NCI-H146 (cell line): ENCODE data around the gene PRDX2.

Experiments used
- DNase-seq: peaks from one replicate; lab custom pipeline; 2025; lab: John Stamatoyannopoulos, UW

PRDX2 gene

DNA sequence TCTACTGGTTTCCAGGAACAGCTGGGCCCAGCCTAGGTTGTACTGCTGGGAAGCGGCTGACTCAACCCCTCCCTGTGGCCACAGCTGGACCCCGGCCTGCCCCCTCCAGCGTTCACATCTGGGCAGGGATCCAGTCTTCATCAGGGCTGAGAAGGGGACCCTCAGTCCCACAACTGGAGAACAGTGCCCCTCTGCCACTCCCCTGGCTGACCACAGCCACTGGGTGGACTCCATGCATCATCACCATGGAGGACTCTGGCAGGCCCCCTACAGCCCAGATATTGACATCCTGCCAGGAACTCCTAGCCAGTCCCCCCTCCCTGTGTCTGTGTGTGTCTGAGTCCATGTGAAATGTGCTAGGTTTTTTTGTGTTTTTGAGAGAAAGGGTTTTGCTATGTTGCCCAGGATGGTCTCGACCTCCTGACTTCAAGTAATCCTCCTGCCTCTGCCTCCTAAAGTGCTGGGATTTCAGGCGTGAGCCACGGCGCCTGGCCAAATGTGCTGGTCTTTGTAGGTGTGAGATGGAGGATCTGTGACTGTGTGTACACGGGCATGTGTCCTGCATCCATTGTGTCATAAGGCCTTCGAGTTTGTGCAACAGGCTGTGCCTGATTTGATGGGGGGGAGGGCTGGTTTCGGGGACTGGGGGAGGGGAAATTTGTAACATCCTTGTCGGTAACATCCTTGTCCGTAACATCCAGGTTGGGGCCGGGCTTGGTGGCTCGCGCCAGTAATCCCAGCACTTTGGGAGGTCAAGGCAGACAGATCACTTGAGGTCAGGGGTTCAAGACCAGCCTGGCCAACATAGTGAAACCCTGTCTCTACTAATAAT lies 22.2 kb downstream of the PRDX2 start:
- peak; percentile 55 for DNase-seq

DNA sequence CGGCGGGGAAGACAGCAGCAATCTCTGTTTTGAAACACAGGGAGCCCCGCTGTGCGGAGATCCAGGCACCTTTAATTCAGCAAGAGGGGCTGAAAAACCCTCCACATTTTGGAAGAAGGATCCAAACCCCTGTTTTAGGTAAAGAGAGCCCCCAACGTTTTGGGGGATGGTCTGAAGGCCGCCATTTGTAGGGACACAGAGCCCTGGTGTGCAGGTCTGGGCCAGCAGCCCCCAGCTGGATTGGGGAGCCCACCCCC lies 22.8 kb downstream of the PRDX2 start:
- no peak for DNase-seq

DNA sequence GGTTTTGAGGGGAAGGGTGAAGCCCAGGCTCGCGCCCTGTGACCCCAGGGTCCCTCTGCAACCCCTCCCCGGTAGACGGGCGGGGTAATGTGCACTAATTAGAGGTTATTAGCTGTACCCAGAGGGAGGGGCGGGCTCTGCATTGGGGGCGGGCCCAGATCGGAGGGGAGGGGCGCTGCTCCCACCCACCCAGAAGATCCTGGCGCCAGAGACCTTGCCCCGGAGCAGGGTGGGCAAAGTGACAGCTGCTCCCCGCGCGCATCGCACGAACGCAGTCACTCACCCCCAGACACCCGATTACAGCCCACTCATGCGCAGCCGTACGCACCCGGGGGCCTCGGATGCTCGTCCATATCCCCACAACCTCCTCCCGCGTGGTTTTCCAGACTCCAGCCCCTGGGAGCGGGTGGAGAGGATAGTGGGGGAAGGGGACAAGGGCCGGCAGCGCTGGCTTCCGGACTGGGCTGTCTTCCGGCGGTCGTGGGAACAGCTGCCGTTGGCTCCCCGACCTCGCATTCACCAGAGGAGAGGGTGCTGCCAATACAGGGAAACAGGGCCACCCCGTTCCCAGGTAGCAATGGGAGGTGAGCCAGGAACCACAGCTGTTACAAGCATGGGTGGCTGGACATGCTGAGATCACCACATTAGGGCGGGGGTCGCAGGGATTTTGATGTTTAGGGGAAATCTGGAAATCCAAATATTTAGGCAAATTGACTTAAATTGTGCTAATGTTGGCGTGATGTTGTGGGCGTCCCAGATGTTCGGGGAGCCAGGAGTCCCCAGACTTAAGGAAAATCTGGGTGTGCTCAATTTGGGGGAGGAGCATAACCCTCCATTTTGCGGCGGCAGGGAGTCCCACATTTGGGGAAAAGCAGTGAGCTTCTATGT lies 23.3 kb downstream of the PRDX2 start:
- DNase-seq = peak; percentile 92

DNA sequence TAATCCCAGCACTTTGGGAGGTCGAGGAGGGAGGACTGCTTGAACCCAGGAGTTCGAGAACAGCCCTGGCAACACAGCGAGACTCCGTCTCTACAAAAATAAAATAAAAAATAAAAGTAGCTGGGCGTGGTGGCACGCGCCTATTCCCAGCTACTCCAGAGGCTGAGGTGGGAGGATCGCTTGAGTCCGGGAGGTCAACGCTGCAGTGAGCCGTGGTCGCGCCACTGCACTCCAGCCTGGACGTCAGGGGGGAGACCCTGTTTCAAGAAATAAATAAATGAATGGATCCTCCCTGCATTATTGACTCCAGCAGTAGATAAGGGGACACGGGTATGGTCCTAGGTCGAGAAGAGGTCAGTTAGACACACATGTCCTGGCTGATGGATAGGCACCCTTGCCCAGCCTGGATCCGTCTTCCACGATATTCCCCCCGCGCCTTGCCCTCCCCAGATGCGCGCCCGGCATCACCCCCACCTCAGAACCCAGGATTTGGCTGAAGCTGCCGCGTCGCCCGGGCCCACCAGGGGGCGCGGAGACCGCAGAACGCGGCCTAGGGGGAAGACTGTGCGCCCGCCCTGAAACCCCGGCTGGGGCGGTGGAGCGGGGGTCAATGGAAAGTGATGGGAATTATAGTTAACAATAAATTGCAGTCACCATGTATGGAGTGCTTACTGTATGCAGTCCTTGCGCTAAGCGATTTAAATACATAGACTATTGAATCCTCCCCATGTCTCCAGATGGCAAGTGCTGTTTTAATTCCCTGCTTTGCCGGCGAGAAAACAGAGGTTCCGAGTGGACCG lies 24.2 kb downstream of the PRDX2 start:
- peak; percentile 88 for DNase-seq

DNA sequence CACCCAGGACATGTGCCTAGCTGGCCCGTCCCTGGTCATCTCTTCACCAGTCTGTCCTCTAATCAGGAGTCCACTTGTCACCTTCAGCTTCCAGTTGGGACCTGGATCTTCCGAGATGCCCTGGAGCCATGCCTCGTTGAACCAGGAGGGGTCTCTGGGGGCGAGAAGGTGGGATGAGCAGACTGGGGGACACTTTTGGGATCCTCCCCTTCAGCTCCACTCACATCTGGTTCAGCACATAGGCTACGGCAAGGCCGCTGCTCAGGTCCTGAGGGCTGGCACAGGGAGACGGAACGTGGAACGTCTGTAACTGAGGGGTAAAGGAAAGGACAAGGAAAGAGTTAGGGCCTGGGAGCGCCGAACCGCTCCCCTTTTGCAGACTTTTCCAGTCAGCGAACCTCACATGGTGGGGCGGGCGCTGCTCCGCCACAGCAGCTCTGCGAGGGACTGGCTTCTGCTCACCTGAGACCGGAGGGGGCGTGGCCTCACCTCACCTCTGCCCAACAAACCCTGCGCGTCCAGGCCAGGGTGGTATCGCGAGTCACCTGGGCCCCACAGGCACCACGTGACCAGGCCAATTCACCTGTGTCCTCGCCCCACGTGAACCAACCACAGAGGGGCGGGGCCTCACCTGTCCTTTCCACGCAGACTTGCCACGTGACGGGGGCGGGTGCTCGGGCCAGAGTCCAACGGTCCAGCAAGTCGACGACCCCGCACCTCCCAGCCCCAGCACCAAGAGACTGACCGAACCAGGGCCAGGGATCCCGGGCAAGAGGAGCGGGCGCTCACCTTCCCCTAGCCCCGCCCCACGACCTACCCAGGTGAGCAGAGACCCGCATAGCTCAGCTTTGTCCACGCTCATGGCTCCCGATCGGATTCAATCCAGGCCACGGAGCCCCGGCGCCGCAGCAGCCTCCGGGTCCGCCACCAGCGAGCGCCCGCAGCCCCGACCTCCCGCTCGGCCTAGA lies 26.7 kb downstream of the PRDX2 start, which contains the start of gene HOOK2:
TSS of gene HOOK2 (minus strand) at position 965 of the 968 bp plus-strand sequence. CDS start at position 862, 103 bp downstream.
- peak; percentile 99 for DNase-seq

DNA sequence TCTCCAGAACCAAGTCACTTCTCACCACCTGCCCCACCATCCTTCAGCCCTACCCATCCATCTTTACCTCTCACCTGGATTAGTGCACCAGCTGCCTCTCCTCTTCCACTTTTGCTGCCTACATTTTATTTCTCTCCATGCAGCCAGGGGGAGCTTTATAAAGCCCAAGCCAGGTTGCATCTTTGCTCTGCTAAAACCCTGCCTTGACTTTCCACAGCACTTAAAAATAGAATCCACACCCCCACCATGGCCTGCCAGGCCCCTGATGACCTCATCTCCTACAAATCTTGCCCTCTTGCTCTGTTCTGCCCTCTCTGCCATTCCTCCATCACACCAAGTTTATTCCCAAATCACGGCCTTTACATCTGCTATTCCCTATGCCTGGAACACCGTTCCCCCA lies 28.0 kb downstream of the PRDX2 start:
- DNase-seq = no peak

DNA sequence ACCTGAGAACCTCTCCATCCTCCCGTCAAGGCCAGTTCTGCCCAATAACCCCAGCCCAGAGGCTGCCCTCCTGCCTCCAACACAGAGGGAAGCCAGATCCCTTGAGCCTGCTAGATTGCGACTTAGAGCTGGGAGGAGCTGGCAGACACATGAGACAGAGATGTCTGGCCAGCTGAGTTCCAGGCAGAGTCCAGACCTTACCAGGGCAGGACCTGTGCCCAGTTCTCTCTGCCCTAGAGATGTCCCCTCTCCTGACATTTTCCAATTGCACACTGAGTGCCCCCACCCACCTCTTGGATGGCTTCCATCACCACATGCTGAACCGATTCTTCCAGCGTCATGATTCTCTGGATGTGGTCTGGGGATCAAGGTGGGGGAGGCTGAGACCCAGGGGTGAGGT lies 29.3 kb downstream of the PRDX2 start:
- no peak for DNase-seq

DNA sequence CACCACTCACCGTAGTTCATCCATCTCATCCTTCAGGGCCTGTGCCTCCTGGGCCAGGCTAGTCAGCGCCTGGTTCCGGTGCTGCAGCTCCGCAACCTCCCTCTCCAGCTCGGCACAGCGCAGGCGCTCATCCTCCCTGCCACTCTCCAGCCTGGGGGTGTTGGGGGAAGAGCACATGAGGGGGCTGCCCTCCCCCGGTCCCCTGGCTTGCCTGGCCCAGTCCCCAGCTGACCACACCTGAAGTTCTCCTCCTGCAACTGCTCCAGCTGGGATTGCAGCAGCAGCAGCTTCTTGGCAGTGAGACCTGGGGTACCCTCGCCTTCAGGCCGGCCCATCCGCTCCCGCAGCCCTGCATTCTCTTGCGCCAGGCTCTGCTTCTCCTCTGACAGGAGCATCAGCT lies 30.7 kb downstream of the PRDX2 start:
- DNase-seq = no peak

DNA sequence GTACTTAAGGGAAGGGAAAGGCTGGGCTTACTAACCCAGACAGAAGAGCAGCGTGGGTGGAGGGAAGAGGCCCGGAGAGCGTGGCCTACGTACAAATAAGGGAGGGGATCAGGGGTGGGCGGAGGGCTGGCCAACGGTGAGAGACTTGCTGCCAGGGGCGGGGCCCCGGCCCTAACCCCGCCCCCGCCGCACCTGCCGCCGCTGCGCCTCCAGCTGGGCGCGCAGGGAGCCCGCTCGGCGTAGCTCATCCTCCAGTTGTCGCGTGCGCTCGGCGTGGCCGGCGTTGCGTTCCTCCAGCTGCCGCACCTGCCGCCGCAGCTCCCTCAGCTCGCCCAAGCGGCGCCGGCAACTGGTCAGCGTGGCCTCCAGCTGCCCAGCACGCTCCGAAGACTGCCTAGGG lies 31.9 kb downstream of the PRDX2 start:
- DNase-seq = no peak

DNA sequence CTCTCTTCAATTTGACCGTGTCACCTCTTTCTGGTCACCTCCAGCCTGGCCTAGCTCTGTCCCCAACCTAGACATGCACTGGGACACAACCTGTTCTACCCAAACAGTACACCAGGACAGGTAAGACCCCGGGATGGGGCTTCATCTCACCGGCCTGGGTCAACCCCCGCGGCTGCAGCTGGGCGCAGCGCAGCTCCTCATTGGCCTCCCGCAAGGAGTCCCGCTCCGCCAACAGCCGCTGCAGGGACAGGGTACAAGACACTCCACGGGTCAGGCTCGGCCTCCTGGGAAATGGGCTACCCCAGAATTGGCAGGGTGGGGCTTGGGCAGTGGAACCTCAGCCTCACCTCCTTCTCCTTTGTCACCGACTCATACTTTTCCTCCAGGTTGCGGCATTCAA lies 33.9 kb downstream of the PRDX2 start:
- no peak for DNase-seq

DNA sequence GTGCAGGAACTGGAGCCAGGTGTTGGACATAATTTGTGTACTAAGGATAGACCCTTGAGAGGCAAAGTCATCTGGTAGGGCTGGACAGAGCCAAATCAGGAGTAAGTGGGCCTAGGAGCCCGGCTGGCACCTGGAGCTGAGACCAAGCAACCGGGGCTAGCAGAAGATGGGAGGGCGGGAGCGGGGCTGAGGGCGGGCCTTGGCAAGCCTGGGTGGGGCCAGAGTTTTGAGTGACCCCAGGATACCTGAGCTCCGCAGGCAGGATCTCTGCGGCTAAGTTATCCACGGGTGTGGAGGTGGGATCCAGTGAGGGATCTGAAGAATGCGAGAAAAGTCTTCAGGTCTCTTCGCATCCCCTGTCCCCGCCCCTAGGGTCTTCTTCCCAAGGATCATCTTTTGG lies 34.5 kb downstream of the PRDX2 start:
- DNase-seq = no peak

DNA sequence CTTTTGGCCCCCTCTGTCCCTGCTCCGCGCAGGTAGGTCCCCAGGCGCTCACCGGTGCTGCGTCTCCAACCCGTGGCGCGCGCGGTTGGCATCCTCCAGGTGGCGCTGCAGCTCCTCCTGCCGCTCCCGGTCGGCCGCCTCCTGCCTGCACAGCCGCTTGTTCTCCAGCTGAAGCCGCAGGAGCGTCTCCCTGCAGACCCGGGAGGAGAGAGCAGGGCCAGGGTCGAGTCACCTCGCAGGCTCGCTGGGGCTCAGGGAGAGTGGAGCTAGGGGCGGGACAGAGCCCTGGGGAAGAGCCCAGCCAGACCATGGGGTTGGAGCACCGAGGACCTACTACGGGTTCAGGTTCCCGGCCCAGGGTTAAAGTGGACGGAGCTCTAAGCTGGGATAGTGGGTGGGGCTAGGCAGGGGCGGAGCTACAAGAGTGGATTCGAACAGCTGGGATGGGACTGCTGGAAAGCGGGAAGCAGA lies 35.5 kb downstream of the PRDX2 start:
- no peak for DNase-seq

DNA sequence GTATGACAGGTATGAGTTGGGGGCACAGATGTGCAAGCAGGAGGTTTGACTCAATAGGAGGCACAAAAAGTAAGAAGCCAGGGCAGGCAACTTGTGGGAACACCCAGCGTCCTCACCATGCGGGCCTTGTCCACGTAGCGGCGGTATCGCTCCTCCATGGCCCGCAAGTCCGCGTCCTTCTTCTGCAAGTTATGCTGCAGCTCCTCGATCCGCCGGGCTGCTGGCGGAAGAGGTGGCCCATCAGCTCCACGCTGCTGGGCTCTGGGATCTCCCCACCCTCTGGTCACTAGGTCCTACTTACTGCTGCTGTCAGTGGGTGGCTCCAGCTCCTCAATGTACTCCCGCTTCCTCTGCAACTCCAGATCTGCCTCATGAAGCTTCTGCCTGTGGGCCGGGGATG lies 36.9 kb downstream of the PRDX2 start:
- DNase-seq = no peak

DNA sequence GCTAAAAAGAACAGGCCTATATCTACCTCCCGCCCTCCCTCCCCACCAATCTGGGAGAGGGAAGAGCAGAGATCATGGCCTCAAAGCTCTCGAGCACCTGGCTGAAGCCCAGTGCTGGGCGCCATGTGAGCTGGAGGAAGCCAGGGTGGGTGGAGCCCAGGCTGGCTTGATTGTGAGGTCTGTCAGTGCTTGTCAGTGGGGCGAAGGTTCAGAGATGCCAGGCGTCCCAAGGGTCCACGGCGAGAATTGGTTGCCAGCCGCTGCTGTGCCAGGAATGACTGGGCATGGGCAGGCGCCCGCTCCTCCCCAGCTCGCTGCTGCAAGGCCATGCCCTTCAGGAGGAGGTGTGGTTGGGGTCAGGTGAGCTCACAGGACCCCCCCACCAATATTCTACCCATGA lies 38.5 kb downstream of the PRDX2 start:
- DNase-seq = no peak

DNA sequence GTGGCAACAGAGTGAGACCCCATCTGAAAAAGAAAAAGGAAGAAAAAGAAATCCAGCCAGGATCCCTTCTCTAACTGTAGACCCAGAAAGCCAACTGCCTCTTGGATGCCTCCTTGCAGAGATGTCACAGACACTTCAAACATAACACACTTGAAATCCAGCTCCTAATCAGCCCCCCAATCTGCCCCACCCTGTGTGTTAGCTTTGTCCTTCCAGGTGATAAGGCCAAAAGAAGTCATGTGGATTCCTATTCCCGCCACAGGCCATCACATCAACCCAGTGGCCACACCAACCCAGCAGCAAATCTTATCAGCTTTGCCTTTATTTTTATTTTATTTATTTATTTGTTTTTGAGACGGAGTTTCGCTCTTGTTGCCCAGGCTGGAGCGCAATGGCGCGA lies 41.9 kb downstream of the PRDX2 start:
- no peak for DNase-seq

DNA sequence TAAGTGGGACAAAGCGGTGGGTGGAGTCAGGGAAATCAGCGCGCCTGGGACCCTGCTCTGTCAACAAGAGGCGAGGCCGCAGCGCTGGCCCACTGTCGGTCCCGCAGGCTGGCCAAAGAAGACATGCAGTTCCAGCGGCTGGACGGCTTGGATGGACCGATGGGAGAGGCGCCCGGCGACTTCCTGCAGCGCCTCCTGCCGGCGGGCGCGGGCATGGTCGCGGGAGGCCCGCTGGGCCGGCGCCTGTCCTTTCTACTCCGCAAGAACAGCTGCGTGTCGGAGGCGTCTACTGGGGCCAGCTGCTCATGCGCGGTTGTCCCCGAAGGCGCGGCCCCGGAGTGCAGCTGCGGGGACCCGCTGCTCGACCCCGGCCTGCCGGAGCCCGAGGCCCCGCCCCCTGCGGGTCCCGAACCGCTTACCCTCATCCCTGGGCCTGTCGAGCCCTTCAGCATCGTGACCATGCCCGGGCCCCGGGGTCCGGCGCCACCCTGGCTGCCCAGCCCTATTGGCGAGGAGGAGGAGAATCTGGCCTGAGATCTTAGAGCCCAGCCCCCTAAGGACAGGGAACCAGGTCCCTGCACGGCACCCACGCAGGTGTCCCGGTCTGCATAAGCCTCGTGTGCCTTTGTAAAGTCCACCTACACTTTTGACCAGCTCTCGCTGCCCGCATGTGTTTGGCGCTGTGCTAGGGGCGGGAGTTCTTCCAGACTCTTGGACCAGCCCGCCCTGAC lies 43.9 kb downstream of the PRDX2 start:
- DNase-seq = peak; percentile 89

DNA sequence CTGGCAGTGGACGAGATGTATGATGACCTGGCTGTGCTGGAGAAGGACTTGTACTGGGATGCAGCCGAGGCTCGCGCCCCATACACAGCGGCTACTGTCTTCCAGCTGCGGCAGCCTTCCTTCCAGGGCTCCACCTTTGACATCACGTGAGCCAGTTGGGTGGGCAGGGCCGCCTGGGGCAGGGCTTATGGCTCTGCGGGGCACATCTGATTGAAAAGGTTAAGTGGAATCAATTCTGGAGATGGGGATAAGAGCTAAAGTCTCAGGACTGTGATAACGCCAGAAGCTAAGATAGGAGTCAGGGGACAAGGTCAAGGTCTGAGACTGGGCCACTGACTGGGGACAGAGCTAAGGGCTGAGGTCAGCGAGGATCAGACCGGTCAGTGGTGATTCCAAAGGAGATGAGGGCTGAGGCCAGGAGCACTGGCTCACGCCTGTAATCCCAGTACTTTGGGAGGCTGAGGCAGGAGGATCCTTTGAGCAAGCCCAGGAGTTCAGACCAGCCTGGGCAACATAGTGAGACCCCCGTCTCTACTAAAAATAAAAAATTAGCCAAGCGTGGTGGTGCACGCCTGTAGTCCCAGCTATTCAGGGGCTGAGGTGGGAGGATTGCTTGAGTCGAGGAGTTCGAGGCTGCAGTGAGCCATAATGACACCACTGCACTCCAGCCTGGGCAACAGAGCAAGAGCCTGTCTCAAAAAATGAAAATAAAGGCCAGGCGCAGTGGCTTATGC lies 45.3 kb downstream of the PRDX2 start:
- DNase-seq = no peak

DNA sequence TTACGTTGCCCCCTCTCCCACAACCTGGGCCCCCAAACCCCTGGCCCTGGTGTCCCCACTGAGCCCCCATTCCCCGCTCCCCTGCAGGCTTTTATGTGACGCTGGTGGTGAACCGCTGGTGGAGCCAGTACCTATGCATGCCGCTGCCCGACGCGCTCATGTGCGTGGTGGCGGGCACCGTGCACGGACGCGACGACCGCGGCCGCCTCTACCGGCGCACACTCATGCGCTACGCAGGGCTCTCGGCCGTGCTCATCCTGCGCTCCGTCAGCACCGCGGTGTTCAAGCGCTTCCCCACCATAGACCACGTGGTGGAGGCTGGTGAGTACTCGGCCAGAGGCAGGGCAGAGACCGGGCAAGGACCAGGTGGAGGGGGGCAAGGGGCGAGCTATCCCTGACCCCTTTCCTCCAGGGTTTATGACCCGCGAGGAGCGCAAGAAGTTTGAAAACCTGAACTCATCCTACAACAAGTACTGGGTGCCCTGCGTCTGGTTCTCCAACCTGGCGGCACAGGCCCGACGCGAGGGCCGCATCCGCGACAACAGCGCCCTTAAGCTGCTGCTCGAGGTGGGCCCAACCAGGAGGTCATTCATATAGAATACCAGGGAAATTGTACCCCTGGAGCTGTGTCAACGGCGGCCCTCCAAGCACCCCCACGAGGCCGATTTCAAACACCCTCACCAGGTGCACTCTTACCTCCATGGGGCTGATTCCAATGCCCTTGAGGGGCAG lies 47.0 kb downstream of the PRDX2 start:
- DNase-seq = no peak
